HG02571 (cell line): ENCODE measurements around the gene INSR.
"Not testable (repeated sequence)": the region's sequence is repeated elsewhere in the genome, so short reads cannot be mapped to it uniquely, and the experiment has no call there.

Experiments
- ATAC-seq: cut with Tn5 transposase; IDR thresholded peaks from one replicate; pipeline ENCODE4 v1.9.1; 2021; ENCODE audit warnings: mild to moderate bottlenecking, moderate library complexity; ENCODE audit not compliant: unreplicated experiment

The INSR gene

GRCh38 chr19:7225741-7226140 is 68.5 kb downstream of the INSR start:
- ATAC-seq: no peak

- no peak for ATAC-seq
Measured at GRCh38 chr19:7224995-7225394, 69.2 kb downstream of the INSR start.

GRCh38 chr19:7224209-7224686 is 70.0 kb downstream of the INSR start:
- no peak for ATAC-seq

GRCh38 chr19:7223429-7223828 is 70.8 kb downstream of the INSR start:
- ATAC-seq: no peak

GRCh38 chr19:7219056-7219455 is 75.2 kb downstream of the INSR start:
- no peak for ATAC-seq

GRCh38 chr19:7217861-7218260 is 76.4 kb downstream of the INSR start:
- ATAC-seq: no peak

GRCh38 chr19:7216373-7216902 is 77.8 kb downstream of the INSR start:
- ATAC-seq: no peak

GRCh38 chr19:7215176-7215575 is 79.0 kb downstream of the INSR start:
- ATAC-seq: no peak

- no peak for ATAC-seq
Measured at GRCh38 chr19:7214324-7215089, 79.7 kb downstream of the INSR start.

GRCh38 chr19:7213628-7214323 is 80.4 kb downstream of the INSR start:
- no peak for ATAC-seq

- no peak for ATAC-seq
Measured at GRCh38 chr19:7211191-7211951, 82.8 kb downstream of the INSR start.

- ATAC-seq: no peak
Measured at GRCh38 chr19:7210359-7210758, 83.9 kb downstream of the INSR start.

- ATAC-seq: not testable (repeated sequence)
Measured at GRCh38 chr19:7209597-7210325, 84.5 kb downstream of the INSR start.

- ATAC-seq: not testable (repeated sequence)
Measured at GRCh38 chr19:7209036-7209435, 85.2 kb downstream of the INSR start.

- ATAC-seq: no peak
Measured at GRCh38 chr19:7203332-7203731, 90.9 kb downstream of the INSR start.

GRCh38 chr19:7202888-7203287 is 91.3 kb downstream of the INSR start:
- ATAC-seq: no peak

GRCh38 chr19:7200736-7201135 is 93.5 kb downstream of the INSR start:
- no peak for ATAC-seq

GRCh38 chr19:7199613-7200533 is 94.3 kb downstream of the INSR start:
- no peak for ATAC-seq
